ENCODE data around the gene TTC34.
"Not testable (repeated sequence)": the region's sequence is repeated elsewhere in the genome, so short reads cannot be mapped to it uniquely, and the experiment has no call there.

TTC34 gene

GRCh38 chr1:2777424-2778219 lies 23.9 kb downstream of the TTC34 start:
- no peak for DNase-seq (ENCODE audit: low read depth in 3 of 3)

GRCh38 chr1:2775333-2775732 lies 26.2 kb downstream of the TTC34 start:
- DNase-seq (ENCODE audit: low read depth in 3 of 3), result not testable (repeated sequence)

- not testable (repeated sequence) for DNase-seq (ENCODE audit: low read depth in 3 of 3)
Measured at GRCh38 chr1:2768052-2768451, 33.4 kb downstream of the TTC34 start.

GRCh38 chr1:2759433-2759832 lies 42.1 kb downstream of the TTC34 start:
- not testable (repeated sequence) for DNase-seq (ENCODE audit: low read depth in 3 of 3)

- not testable (repeated sequence) for DNase-seq (ENCODE audit: low read depth in 3 of 3)
Measured at GRCh38 chr1:2757519-2757918, 44.0 kb downstream of the TTC34 start.

GRCh38 chr1:2755426-2755825 lies 46.1 kb downstream of the TTC34 start:
- DNase-seq (ENCODE audit: low read depth in 3 of 3), result not testable (repeated sequence)

- not testable (repeated sequence) for DNase-seq (ENCODE audit: low read depth in 3 of 3)
Measured at GRCh38 chr1:2754597-2754996, 46.9 kb downstream of the TTC34 start.

- DNase-seq (ENCODE audit: low read depth in 3 of 3), result not testable (repeated sequence)
Measured at GRCh38 chr1:2752503-2752902, 49.0 kb downstream of the TTC34 start.

- not testable (repeated sequence) for DNase-seq (ENCODE audit: low read depth in 3 of 3)
Measured at GRCh38 chr1:2751866-2752265, 49.6 kb downstream of the TTC34 start.

GRCh38 chr1:2750766-2751730 lies 50.4 kb downstream of the TTC34 start:
- not testable (repeated sequence) for DNase-seq (ENCODE audit: low read depth in 3 of 3)

- DNase-seq (ENCODE audit: low read depth in 3 of 3), result not testable (repeated sequence)
Measured at GRCh38 chr1:2750041-2750680, 51.3 kb downstream of the TTC34 start.

- DNase-seq (ENCODE audit: low read depth in 3 of 3), result not testable (repeated sequence)
Measured at GRCh38 chr1:2748626-2749025, 52.9 kb downstream of the TTC34 start.

- not testable (repeated sequence) for DNase-seq (ENCODE audit: low read depth in 3 of 3)
Measured at GRCh38 chr1:2694796-2695195, 106.7 kb downstream of the TTC34 start.

- DNase-seq (ENCODE audit: low read depth in 3 of 3), result not testable (repeated sequence)
Measured at GRCh38 chr1:2690180-2690579, 111.3 kb downstream of the TTC34 start.

GRCh38 chr1:2688336-2688665 lies 113.2 kb downstream of the TTC34 start:
- DNase-seq (ENCODE audit: low read depth in 3 of 3), result not testable (repeated sequence)

- not testable (repeated sequence) for DNase-seq (ENCODE audit: low read depth in 3 of 3)
Measured at GRCh38 chr1:2687638-2688335, 113.7 kb downstream of the TTC34 start.

GRCh38 chr1:2687174-2687591 lies 114.3 kb downstream of the TTC34 start:
- DNase-seq (ENCODE audit: low read depth in 3 of 3), result not testable (repeated sequence)

- not testable (repeated sequence) for DNase-seq (ENCODE audit: low read depth in 3 of 3)
Measured at GRCh38 chr1:2686091-2686863, 115.2 kb downstream of the TTC34 start.

GRCh38 chr1:2685671-2686070 lies 115.8 kb downstream of the TTC34 start:
- DNase-seq (ENCODE audit: low read depth in 3 of 3), result not testable (repeated sequence)

- DNase-seq (ENCODE audit: low read depth in 3 of 3), result not testable (repeated sequence)
Measured at GRCh38 chr1:2684878-2685277, 116.6 kb downstream of the TTC34 start.
